ENCODE measurements around the gene SLC5A6.

Gene SLC5A6

DNA sequence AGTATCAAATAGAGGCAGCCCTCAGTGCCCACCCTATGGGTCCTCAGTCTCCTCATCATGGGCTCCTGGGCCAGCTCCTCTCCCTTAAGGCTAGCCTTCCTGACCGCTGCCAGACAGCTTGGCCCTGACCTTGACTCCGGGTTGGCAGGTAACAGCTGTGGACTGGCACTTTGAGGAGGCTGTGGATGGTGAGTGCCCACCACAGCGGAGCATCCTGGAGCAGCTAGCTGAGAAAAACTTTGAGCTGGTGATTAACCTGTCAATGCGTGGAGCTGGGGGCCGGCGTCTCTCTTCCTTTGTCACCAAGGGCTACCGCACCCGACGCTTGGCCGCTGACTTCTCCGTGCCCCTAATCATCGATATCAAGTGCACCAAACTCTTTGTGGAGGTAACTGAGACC lies 24.1 kb upstream of the SLC5A6 start:
- DNase-seq = no peak

DNA sequence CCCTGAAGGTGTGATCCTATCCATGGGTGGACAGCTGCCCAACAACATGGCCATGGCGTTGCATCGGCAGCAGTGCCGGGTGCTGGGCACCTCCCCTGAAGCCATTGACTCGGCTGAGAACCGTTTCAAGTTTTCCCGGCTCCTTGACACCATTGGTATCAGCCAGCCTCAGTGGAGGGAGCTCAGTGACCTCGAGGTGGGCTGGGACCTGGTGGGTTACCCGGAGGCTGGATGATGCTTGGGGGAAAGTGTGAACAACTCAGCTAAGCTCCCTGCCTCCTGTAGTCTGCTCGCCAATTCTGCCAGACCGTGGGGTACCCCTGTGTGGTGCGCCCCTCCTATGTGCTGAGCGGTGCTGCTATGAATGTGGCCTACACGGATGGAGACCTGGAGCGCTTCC lies 21.3 kb upstream of the SLC5A6 start:
- no peak for DNase-seq

DNA sequence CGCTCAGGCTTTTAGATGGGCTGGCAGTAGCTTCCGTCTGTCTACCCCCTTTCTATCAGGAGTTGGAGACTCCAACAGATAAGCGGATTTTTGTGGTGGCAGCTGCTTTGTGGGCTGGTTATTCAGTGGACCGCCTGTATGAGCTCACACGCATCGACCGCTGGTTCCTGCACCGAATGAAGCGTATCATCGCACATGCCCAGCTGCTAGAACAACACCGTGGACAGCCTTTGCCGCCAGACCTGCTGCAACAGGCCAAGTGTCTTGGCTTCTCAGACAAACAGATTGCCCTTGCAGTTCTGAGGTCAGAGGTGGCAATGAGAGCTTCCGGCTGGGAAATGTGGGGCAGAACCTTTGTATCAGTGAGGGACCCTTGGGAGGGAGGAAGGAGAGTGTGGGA lies 19.9 kb upstream of the SLC5A6 start:
- DNase-seq = no peak

DNA sequence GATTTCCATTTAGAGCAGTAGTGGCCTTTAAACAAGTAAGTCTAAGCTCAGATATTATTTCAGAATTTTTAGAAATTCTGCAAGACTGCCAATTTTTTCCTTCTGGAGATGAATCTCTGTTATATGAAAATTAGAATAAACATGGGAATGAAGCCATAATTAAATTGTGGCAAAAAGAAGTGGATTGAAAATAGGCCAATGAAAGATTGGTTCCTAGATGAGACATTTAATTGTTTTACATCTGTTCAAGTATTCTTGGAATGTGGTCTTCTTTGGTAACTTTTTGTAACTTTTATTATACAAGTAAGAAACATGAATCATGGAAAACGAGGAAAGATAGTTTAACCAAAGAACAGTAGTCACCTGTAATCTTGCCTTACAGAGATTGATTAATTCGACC lies 15.4 kb upstream of the SLC5A6 start:
- no peak for DNase-seq

DNA sequence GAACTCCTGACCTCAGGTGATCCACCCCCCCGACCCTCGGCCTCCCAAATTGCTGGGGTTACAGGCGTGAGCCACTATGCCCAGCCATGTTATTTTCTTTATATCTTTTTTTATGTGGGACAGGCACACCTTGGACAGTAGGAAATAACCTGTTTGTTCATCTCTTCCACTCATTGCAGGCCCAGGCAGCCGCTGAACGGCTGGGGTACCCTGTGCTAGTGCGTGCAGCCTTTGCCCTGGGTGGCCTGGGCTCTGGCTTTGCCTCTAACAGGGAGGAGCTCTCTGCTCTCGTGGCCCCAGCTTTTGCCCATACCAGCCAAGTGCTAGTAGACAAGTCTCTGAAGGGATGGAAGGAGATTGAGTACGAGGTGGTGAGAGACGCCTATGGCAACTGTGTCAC lies 13.5 kb upstream of the SLC5A6 start:
- no peak for DNase-seq

DNA sequence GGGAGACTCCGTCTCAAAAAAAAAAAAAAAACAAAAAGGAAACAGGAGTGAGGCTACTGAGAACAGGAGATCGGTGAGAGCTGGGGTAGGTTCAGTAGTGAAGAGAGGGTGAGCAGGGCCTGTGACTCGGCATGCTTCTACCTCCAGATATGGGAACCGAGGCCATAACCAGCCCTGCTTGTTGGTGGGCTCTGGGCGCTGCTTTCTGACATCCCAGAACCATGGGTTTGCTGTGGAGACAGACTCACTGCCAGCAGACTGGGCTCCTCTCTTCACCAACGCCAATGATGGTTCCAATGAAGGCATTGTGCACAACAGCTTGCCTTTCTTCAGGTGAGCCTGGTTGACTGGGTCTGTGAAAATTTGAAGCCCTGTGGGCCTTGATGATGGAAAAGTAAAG lies 11.3 kb upstream of the SLC5A6 start:
- no peak for DNase-seq

DNA sequence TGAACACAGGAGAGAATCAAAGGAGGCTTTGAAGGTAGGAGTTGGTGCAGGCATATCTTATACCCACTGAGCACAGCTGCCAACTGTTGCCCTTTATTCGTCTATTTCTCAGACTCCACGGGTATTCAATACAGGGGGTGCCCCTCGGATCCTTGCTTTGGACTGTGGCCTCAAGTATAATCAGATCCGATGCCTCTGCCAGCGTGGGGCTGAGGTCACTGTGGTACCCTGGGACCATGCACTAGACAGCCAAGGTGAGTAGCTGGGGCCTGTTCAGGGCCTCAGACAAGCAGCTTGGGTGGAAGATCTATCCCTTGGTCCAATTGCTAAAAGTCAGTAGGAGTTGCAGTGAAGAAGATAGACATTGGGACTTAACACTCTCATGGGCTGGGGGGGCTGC lies 10.3 kb upstream of the SLC5A6 start:
- no peak for DNase-seq

DNA sequence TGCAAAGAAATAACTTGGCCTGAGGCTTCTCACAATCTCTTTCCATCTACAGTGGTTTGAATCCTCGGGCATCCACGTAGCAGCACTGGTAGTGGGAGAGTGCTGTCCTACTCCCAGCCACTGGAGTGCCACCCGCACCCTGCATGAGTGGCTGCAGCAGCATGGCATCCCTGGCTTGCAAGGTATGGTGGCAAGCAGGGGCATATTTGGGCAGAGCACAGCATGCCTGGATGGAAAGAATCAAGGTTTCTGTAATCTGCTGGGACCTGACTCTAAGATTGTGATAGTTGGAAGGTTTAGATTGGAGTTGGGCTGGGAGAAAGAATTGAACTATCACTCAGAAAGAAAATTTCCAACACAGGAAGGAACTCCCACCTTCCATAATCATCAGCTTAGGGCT lies 9.1 kb upstream of the SLC5A6 start:
- DNase-seq = no peak

DNA sequence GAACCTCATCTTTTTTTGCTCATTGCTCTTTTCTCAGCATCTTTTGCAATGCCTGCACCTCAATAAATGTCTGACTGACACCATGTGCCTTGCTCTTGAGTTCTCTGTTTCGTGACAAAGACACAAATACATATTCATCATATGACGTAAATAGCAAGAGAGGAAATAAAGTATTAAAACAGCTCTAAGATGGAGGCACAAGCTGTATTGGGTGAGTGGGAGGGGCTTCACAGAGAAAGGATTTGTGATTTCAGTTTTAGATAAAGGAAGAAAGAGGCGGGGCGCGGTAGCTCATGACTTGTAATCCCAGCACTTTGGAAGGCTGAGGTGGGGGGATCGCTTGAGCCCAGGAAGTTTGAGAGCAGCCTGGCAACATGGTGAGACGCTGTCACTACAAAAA lies 8.0 kb upstream of the SLC5A6 start:
- no peak for DNase-seq

DNA sequence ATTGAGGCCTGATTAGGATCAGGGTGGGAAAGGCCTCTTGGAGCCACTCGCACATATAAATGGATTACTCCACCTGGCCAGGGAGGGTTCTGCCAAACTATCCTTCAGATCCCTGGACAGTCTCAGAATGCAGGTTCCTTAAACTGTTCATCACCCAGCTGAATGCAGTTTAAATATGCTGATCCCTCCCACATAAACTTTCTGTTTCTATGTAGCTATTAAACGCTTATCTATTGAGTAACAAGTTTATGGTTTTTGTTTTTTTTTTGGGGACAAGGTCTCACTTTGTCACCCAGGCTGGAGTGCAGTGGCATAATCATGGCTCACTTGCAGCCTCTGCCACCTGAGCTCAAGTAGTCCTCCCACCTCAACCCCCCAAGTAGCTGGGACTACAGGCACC lies 7.0 kb upstream of the SLC5A6 start:
- no peak for DNase-seq

DNA sequence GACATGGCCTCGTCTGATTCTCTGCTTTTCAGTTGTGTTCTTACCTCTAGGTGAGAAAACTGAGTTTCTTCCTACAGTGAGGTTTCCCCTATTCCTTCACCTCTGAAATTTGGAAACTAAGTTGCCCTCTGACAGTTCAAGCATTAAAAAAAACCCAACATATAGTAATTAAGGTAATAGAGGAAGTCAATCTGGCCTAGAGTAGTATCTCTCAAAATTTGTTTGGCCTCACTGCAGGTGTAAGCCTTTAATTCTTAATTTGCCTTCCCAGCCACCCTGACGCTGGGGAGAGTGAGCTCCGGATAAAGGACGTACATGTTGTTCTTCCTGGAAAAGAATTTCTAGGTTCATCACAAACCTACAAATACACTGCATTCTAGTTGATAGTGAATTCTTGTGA lies 6.5 kb upstream of the SLC5A6 start:
- no peak for DNase-seq

DNA sequence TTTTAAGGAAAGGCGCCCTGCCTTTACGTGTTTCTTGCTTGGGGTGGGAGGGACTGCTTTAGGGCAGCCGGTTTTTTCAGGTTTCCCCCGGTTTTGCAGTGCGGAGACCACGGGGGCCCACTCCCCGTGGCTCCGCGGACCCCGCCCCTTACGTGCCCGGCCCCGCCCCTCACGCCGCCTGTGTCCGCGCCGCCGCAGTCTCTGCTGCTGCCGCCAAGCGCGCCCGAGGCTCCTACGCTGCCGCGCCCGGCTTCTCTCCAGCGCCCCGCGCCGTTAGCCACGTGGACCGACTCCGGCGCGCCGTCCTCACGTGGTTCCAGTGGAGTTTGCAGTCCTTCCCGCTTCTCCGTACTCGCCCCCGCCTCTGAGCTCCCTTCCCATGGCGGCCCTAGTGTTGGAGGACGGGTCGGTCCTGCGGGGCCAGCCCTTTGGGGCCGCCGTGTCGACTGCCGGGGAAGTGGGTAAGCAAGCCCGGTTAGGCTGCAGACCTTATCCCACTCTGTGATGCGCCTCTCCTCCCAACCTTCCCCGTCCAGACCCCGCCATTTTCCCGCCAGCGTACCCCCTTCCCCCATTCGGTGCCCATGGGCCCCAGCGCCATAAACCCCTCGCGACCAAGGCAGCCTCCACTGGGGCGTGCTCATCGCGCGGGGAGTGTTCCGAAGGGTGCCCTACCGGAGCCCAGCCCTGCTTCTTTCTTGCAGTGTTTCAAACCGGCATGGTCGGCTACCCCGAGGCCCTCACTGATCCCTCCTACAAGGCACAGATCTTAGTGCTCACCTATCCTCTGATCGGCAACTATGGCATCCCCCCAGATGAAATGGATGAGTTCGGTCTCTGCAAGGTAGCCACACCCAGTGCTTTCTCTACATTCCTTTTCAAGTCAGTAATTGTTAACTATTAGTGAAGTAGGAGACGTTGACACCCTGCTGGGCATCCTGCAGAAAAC lies 5.4 kb upstream of the SLC5A6 start, which contains the start of gene CAD:
CAD (plus strand) TSS at position 197 of the 949 bp plus-strand sequence; CDS start at position 380, 183 bp downstream.
- DNase-seq = peak; percentile 65

DNA sequence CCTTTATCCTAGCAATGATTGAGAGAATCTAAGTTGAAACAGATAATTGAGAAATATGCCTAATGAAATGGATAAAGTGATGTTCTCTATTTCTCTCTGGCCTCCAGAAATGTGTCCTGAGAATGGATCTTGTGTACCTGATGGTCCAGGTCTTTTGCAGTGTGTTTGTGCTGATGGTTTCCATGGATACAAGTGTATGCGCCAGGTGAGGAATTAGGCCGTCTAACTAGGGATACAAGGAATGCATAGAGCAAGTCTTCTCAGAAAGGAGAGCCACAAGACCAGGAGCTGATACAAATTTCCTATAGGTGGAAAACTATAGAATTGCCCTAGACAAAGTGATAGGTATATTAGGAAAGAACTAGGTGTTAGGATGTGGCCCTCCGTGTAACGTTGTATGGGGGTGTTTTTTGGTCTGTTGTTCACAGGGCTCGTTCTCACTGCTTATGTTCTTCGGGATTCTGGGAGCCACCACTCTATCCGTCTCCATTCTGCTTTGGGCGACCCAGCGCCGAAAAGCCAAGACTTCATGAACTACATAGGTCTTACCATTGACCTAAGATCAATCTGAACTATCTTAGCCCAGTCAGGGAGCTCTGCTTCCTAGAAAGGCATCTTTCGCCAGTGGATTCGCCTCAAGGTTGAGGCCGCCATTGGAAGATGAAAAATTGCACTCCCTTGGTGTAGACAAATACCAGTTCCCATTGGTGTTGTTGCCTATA lies 4.5 kb upstream of the SLC5A6 start:
- no peak for DNase-seq

DNA sequence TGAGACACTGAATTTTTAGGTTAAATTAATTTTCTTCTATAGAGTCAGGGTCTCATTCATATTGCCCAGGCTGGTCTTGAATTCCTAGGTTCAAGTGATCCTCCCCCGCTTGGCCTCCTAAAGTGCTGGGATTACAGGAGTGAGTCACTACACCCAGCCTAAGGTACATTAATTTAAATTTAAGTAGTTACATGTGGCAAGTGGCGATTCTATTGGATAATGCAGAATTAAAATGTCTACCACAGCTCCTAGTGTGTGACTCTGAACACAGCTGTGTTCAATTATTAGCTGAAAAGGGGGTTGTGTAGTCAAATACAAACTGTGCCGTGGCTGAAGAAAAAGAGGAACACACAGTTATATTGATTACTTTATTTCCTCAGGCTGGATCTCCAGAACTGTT lies 2.9 kb upstream of the SLC5A6 start:
- DNase-seq = no peak

DNA sequence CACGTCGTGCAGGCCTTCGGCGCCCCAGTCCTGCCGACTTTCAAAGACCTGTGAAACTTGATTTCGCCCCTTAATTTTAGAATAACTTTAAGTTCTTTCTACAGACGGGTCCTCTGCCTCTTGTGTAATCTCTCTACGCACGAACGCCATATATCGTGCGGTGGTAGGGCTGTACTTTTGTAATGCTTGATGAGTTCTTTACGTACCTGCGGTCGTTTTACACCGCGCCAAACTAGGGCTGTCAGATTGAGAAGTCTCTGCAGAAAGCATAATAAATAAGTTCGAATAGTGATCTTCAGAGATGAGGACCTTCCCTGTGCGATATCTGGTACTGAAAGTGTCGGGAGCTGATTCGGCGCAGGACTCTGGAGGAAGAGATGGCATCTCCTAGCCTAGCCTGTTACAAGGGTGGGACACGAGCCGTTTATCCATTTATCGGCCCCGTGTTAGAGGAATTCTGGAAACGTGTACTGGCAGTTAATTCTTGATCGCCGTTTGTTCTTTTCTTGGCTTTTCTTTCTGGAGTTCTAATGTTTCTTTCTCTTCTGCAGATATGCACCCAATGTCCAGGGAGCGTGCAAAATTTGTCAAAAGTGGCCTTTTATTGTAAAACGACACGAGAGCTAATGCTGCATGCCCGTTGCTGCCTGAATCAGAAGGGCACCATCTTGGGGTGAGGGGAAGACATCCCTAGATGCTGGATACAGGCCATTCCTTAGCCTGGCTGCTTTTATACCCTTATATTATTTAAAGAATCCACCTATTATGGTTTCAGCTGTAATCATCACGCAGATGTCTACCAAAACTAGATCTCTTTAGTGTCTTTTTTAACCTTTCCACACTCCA lies 781 bp upstream of the SLC5A6 start:
- no peak for DNase-seq

DNA sequence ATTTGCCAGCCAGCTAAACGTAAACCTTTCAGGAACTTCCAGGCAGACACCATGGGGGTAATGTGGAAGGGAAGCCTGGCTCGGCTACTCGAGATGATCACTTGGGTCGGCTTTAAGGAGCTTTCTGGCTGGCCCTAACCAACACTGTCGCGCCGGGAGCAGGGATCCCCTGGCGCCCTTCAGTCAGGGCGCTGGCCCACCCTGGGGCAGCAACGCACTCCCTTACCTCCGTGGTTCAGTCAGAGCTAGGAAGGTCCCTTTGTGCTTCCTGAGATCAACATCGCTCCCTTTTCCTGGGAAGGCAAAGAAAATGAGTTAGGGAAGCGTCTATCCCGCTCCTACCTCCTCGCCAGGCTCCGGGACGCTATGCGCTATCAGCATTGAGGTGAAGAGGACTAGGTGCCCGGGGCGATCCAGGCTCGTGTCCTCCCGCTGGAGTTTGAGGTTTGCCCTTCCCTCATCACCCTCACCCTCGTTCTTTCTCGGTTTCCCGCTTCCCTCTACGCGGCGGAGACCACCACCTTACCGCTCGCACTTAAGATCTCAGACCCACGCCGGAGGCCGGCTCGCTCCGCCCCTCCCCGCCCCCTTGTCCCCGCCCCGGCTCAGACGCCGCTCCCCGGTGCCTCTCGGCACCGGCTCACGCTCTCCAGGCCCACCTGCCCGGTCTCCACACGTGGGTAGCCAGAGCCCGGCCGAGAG lies 676 bp downstream of the SLC5A6 start:
- no peak for DNase-seq

DNA sequence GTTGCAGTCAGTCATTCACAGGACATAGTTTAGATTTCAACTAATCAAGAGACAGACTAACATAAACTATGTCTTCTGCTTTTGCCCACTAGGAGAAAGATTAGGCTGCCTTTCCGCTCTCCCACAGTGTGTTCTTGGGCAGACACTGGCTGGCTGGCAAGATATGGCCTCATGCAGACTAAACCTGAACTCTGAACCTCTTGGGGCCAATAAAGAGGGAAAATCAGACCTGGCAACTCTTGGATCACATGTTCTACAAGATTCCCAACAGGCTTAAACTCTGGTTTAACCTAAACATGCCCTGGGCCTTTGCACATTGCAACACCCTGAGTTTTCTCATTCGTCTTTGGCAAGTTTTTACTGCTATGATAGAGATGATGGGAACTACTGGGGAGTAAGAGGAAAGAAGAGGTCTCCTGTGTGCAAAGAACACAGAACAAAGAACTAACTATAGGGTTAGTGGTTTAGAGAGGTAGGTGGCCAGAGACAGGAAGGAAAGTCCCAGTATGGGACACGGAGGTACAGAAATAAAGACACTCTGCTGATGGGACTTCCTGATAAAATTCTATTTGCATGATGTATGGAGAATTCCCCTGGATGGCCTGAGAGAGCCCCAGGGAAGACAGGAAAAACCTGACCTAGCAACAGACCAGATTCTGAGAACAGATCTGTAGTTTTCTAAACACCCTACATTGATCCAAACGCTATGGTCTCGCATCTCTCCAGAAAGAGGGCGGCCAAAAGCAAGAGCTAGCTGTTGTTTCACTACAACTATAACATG lies 2.3 kb downstream of the SLC5A6 start:
- no peak for DNase-seq

DNA sequence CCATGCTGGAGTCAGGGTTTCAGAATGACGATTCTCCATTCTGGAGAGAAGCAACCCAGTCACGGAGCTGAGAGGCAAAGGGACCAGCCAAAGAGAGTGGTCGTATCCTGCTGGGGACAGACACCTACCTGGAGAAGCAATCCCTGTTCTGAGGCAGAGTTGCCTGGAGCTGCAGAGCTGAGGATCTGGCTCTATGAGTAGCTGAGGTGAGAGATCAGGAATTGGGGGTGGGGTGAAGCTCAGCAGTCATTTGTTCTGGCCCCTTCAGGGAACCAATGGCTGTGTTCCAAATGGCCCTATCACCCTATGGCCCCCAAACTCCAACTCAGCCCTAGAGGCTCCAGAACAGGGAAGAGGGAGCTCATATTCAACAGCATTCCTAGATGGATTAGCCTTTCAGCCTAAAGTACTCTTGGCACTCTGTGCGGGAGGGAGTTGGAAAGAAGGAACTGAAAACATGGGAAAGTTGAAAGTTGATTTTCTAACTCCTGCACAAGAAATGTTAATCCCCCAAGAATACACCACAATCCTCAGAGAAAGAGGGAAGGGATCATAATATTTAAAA lies 3.5 kb downstream of the SLC5A6 start:
- DNase-seq = no peak

DNA sequence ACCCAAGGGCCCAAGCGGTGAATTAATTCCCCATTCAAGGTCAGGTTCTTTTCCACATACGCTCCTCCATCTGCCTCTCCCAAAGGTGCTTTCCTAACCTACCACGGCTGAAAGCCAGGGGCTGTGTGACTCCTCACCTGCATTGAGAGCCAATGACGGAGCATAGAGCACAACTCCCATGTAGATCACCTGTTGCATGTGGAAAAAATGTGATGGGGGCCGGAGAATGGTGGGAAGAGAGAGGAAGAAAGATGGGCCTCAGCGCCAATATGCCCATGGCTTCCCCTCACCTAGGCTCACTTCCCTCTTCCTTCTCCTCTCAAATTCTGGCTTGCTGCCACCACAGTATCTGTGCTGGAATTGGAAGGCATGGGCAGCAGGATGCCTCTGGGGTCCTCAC lies 5.7 kb downstream of the SLC5A6 start:
- no peak for DNase-seq

DNA sequence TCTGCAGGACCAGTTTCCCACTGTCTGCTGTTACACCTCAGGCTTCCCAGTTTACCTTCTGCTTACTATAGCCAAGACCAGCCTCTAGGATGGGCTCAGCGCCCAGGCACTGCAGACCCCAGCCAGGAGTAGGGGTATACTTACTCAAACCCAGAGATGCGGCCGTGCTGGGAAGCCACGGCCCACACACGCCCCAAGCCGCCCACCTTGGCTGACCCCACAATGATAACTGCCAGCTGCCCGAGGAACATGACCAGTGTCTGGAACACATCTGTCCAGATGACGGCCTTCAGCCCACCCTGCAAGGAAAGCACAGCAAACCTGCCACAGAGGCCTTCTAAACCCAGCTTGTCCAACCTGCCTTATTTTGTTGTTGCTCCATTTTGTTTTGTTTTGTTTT lies 6.9 kb downstream of the SLC5A6 start:
- no peak for DNase-seq

DNA sequence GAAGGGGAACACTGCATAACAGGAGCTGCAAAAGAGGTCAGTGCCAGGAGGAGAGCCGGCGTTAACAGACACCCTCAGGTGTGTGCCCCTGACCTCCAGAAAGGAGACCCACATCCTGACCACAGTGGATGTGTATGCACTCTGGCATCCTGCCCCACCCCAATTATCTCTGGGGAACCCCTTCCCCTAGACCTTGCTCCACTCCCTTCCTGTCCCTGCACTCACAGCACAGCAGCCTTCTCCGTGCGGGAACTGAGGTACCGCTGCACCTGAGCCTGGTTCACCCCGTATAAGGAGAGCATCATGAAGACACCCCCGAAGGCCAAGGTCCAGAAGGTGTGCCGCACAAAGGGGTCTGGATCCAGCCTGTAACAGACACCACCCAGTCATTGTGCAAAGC lies 7.5 kb downstream of the SLC5A6 start:
- DNase-seq = no peak

DNA sequence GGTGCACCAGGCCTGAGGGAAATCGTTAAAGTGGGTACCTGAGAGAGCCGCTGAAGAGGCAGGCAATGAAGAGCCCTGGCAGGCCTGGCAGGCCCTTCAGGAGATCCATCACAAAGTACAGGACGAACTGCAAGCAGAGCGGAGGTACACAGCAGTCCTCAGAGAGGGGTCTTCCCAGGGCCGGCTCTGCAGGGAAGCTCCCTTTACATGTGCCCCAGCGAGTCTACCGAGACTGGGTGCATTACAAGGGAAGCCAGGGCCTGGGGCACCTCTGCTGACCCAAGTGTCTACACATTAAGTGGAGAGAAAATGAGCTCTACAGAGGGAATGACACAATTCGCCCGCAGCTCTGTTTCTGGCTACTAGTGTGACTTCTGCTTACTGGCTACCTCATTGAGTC lies 8.3 kb downstream of the SLC5A6 start:
- no peak for DNase-seq

Data from DMS79 (cell line).